ENCODE data around the gene GRPEL1. TPM values are rescaled to one million over a fixed set of nuclear protein-coding genes. Genes with fewer than 3 reads are reported as not detected.
"Not testable (repeated sequence)": the region's sequence is repeated elsewhere in the genome, so short reads cannot be mapped to it uniquely, and the experiment has no call there.

GRPEL1 gene
- total RNA-seq, 2 experiments from 2014 or later, result 55.6 to 58.6 TPM

DNA sequence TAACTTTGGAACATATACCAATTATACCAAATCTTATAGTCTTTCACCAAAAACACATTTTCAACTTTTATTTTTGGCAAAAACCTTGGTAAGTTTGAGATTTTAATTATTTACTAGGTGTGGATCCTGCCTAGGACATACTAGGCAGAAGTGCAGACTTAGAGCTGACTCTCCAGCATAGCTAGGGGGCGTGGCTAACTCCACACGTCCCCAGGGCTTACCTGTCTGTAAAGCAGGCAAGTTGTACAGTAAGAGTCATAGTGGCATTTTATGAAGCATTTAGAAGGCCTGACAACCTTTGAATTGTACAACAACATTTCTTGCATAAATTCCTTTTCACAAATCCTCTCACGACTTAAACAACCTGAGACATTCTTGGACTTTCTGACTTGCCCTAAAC lies 19.2 kb upstream of the GRPEL1 start:
- Histone ChIP-seq H3K27ac (ENCODE audit: low read depth in 1 of 2, low read length in 2 of 2) (no peak overlapping the region), H3K4me1 (ENCODE audit: insufficient read depth, low read length) (no peaks in the 10 kb centered on the region), H3K27me3 (ENCODE audit: control insufficient read depth in 1 of 2, insufficient read depth in 2 of 2, low read length in 2 of 2) (peaks cover 32 to 35% of the 10 kb centered on the region in 2 experiments), H3K36me3 (ENCODE audit: insufficient read depth, low read length) (no peaks in the 10 kb centered on the region), H3K9me3 (ENCODE audit: control insufficient read depth in 1 of 2, insufficient read depth in 1 of 2, low read length in 2 of 2) (peaks cover 0 to 10% of the 10 kb centered on the region in 2 experiments), H3K4me3 (ENCODE audit: low read length) (no peak overlapping the region)
- H3K36me3 Mint-ChIP-seq (ENCODE audit: low read depth), result no peaks in the 10 kb centered on the region
- ChIA-PET CTCF (no interaction called here), POLR2A (no interaction called here)
- peaks cover 67% of the 10 kb centered on the region for H3K27me3 Mint-ChIP-seq
- no peak for DNase-seq
- no peak overlapping the region for H3K27ac Mint-ChIP-seq
- intact Hi-C loops (cut with DNase I, micrococcal nuclease), result no loop called here
- TF ChIP-seq, protein P1, sequence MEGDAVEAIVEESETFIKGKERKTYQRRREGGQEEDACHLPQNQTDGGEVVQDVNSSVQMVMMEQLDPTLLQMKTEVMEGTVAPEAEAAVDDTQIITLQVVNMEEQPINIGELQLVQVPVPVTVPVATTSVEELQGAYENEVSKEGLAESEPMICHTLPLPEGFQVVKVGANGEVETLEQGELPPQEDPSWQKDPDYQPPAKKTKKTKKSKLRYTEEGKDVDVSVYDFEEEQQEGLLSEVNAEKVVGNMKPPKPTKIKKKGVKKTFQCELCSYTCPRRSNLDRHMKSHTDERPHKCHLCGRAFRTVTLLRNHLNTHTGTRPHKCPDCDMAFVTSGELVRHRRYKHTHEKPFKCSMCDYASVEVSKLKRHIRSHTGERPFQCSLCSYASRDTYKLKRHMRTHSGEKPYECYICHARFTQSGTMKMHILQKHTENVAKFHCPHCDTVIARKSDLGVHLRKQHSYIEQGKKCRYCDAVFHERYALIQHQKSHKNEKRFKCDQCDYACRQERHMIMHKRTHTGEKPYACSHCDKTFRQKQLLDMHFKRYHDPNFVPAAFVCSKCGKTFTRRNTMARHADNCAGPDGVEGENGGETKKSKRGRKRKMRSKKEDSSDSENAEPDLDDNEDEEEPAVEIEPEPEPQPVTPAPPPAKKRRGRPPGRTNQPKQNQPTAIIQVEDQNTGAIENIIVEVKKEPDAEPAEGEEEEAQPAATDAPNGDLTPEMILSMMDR (IDR thresholded peaks at IDR 0.05), result no peak
- ATAC-seq (ENCODE audit: poor library complexity), result no peak
- H3K9me3 Mint-ChIP-seq, result no peaks in the 10 kb centered on the region
- H3K4me1 Mint-ChIP-seq (ENCODE audit: low read depth), result no peaks in the 10 kb centered on the region
- no peak overlapping the region for H3K4me3 Mint-ChIP-seq

DNA sequence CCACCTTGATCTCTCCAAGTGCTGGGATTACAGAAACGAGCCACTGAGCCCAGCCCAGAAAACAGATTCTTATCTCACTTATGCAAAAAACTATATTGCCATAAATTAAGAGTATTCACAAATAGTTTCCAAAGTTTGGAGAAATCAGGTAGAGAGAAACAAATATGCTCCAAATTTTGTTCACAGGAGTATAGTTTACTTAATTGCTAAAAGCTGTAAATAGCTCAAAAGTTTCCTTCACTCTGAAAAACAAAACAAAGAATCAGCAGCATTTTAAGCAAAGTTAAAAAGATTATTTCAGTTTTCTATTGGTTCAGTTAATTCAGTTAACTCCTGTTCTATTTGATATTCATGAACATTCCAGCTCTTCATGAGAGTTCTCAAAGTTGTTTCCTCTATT lies 18.5 kb upstream of the GRPEL1 start:
- TF ChIP-seq, protein P1 (IDR thresholded peaks at IDR 0.05), result no peak
- Mint-ChIP-seq H3K9me3 (no peaks in the 10 kb centered on the region), H3K4me3 (no peak overlapping the region), H3K36me3 (ENCODE audit: low read depth) (no peaks in the 10 kb centered on the region), H3K27ac (no peak overlapping the region), H3K4me1 (ENCODE audit: low read depth) (no peaks in the 10 kb centered on the region), H3K27me3 (peaks cover 64% of the 10 kb centered on the region)
- Histone ChIP-seq H3K27me3 (ENCODE audit: control insufficient read depth in 1 of 2, insufficient read depth in 2 of 2, low read length in 2 of 2) (peaks cover 32 to 35% of the 10 kb centered on the region in 2 experiments), H3K36me3 (ENCODE audit: insufficient read depth, low read length) (no peaks in the 10 kb centered on the region), H3K9me3 (ENCODE audit: control insufficient read depth in 1 of 2, insufficient read depth in 1 of 2, low read length in 2 of 2) (peaks cover 0 to 10% of the 10 kb centered on the region in 2 experiments), H3K27ac (ENCODE audit: low read depth in 1 of 2, low read length in 2 of 2) (no peak overlapping the region), H3K4me1 (ENCODE audit: insufficient read depth, low read length) (no peaks in the 10 kb centered on the region), H3K4me3 (ENCODE audit: low read length) (no peak overlapping the region)
- ATAC-seq (ENCODE audit: poor library complexity) (no peak), DNase-seq (no peak)
- intact Hi-C loops (cut with DNase I, micrococcal nuclease), result no loop called here
- ChIA-PET CTCF (interaction anchor here (1.0 kb wide), 1 partner anchor 15 kb away, joined by 3 read pairs; no protein-coding TSS in a partner anchor), POLR2A (no interaction called here)

DNA sequence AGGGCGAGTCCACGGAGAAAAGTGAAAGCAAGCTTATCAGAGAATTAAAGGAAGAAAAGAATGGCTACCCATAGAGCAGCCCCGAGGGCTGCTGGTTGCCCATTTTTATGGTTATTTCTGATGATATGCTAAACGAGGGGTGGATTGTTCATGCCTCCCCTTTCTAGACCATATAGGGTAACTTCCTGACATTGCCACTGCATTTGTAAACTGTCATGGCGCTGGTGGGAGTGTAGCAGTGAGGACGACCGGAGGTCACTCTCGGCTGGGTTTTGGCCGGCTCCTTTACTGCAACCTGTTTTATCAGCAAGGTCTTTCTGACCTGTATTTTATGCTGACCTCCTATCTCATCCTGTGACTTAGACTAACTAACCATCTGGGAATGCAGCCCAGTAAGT lies 16.7 kb upstream of the GRPEL1 start:
- CTCF ChIA-PET; H3K9me3 Mint-ChIP-seq; H3K36me3 ChIP-seq (ENCODE audit: insufficient read depth, low read length); H3K4me1 ChIP-seq (ENCODE audit: insufficient read depth, low read length); H3K27ac Mint-ChIP-seq; H3K4me1 Mint-ChIP-seq (ENCODE audit: low read depth); POLR2A ChIA-PET; H3K9me3 ChIP-seq (ENCODE audit: control insufficient read depth in 1 of 2, insufficient read depth in 1 of 2, low read length in 2 of 2); H3K36me3 Mint-ChIP-seq (ENCODE audit: low read depth); DNase-seq; H3K27ac ChIP-seq (ENCODE audit: low read depth in 1 of 2, low read length in 2 of 2); H3K4me3 Mint-ChIP-seq; ATAC-seq (ENCODE audit: poor library complexity); intact Hi-C loops (cut with DNase I, micrococcal nuclease); H3K4me3 ChIP-seq (ENCODE audit: low read length): not testable (repeated sequence)
- H3K27me3 ChIP-seq (ENCODE audit: control insufficient read depth in 1 of 2, insufficient read depth in 2 of 2, low read length in 2 of 2), result peaks cover 29 to 32% of the 10 kb centered on the region in 2 experiments
- peaks cover 72% of the 10 kb centered on the region for H3K27me3 Mint-ChIP-seq

All from CD4-positive, alpha-beta T cell (primary cell).